HEK293 (cell line): Measurements from ENCODE around the gene AGRN.
A peak's percentile ranks its signal among the peaks of the same experiment; 100 is the strongest.

ENCODE experiments used
- BCL11B ChIP-seq: fragments of 450-650 bp; formaldehyde crosslinking; IDR thresholded peaks from 2 replicates; pipeline ENCODE4 v1.5.1; 2016; ENCODE audit warnings: low read depth, missing biosample characterization, missing genetic modification characterization
- CTCF ChIP-seq: fragments of 450-650 bp; formaldehyde crosslinking; IDR thresholded peaks from 2 replicates; pipeline ENCODE4 v1.5.1; 2016; ENCODE audit warnings: missing biosample characterization, missing genetic modification characterization
- EGR2 ChIP-seq: fragments of 450-650 bp; formaldehyde crosslinking; IDR thresholded peaks from 2 replicates; pipeline ENCODE4 v1.5.1; 2016; ENCODE audit warnings: low read depth, missing biosample characterization, missing genetic modification characterization
- IKZF3 ChIP-seq: fragments of 450-650 bp; IDR thresholded peaks from 2 replicates; pipeline ENCODE4 v1.5.0; 2018; ENCODE audit warnings: missing biosample characterization, mild to moderate bottlenecking, missing genetic modification characterization, moderate library complexity
- INSM2 ChIP-seq: fragments of 450-650 bp; formaldehyde crosslinking; IDR thresholded peaks from 2 replicates; pipeline ENCODE4 v1.5.1; 2016; ENCODE audit warnings: missing biosample characterization, missing genetic modification characterization
- KLF1 ChIP-seq: fragments of 450-650 bp; formaldehyde crosslinking; IDR thresholded peaks from 2 replicates; pipeline ENCODE4 v1.5.1; 2016; ENCODE audit warnings: missing biosample characterization, missing genetic modification characterization
- KLF16 ChIP-seq: fragments of 450-650 bp; formaldehyde crosslinking; IDR thresholded peaks from 2 replicates; pipeline ENCODE4 v1.5.1; 2017; ENCODE audit warnings: missing biosample characterization, missing genetic modification characterization
- KLF17 ChIP-seq: fragments of 450-650 bp; formaldehyde crosslinking; IDR thresholded peaks from 2 replicates; pipeline ENCODE4 v1.5.1; 2016; ENCODE audit warnings: missing biosample characterization, missing genetic modification characterization
- MZF1 ChIP-seq: fragments of 450-650 bp; formaldehyde crosslinking; IDR thresholded peaks from 2 replicates; pipeline ENCODE4 v1.5.1; 2017; ENCODE audit warnings: missing biosample characterization, missing genetic modification characterization, borderline replicate concordance
- OSR2 ChIP-seq: fragments of 450-650 bp; formaldehyde crosslinking; IDR thresholded peaks from 2 replicates; pipeline ENCODE4 v1.5.1; 2016; ENCODE audit warnings: missing biosample characterization, missing genetic modification characterization
- PBX3 ChIP-seq: sonication (generic); formaldehyde crosslinking; IDR thresholded peaks from 2 replicates; pipeline ENCODE4 v1.8.1; 2022; ENCODE audit warnings: mild to moderate bottlenecking, moderate library complexity, missing genetic modification reagents
- SCRT2 ChIP-seq: fragments of 450-650 bp; formaldehyde crosslinking; IDR thresholded peaks from 2 replicates; pipeline ENCODE4 v1.5.1; 2016; ENCODE audit warnings: missing biosample characterization, missing genetic modification characterization
- SETDB1 ChIP-seq: IDR thresholded peaks from one replicate; pipeline ENCODE4 v1.6.1; 2017; ENCODE audit warnings: mild to moderate bottlenecking, low read length, moderate library complexity, mixed read lengths; ENCODE audit not compliant: insufficient read length
- ZBTB1 ChIP-seq: fragments of 450-650 bp; formaldehyde crosslinking; IDR thresholded peaks from 2 replicates; pipeline ENCODE4 v1.5.1; 2016; ENCODE audit warnings: missing biosample characterization, missing genetic modification characterization
- ZBTB8A ChIP-seq: fragments of 450-650 bp; formaldehyde crosslinking; IDR thresholded peaks from 2 replicates; pipeline ENCODE4 v1.5.1; 2016; ENCODE audit warnings: missing biosample characterization, missing genetic modification characterization
- ZFP37 ChIP-seq: fragments of 450-650 bp; formaldehyde crosslinking; IDR thresholded peaks from 2 replicates; pipeline ENCODE4 v1.5.1; 2016; ENCODE audit warnings: missing biosample characterization, missing genetic modification characterization
- ZNF16 ChIP-seq: fragments of 450-650 bp; formaldehyde crosslinking; IDR thresholded peaks from 2 replicates; pipeline ENCODE4 v1.5.1; 2016; ENCODE audit warnings: low read depth, missing biosample characterization, missing genetic modification characterization
- ZNF174 ChIP-seq: fragments of 450-650 bp; formaldehyde crosslinking; IDR thresholded peaks from 2 replicates; pipeline ENCODE4 v1.5.0; 2017; ENCODE audit warnings: missing biosample characterization, mild to moderate bottlenecking, missing genetic modification characterization
- ZNF18 ChIP-seq: fragments of 450-650 bp; formaldehyde crosslinking; IDR thresholded peaks from 2 replicates; pipeline ENCODE4 v1.5.1; 2016; ENCODE audit warnings: missing biosample characterization, missing genetic modification characterization
- ZNF433 ChIP-seq: fragments of 450-650 bp; formaldehyde crosslinking; IDR thresholded peaks from 2 replicates; pipeline ENCODE4 v1.5.1; 2016; ENCODE audit warnings: missing biosample characterization, missing genetic modification characterization, low read depth
- ZNF473 ChIP-seq: fragments of 450-650 bp; formaldehyde crosslinking; IDR thresholded peaks from 2 replicates; pipeline ENCODE4 v1.5.1; 2017; ENCODE audit warnings: missing biosample characterization, missing genetic modification characterization
- ZNF48 ChIP-seq: fragments of 450-650 bp; formaldehyde crosslinking; IDR thresholded peaks from 2 replicates; pipeline ENCODE4 v1.5.1; 2016; ENCODE audit warnings: missing biosample characterization, missing genetic modification characterization
- ZNF501 ChIP-seq: fragments of 450-650 bp; formaldehyde crosslinking; IDR thresholded peaks from 2 replicates; pipeline ENCODE4 v1.5.1; 2016; ENCODE audit warnings: missing biosample characterization, missing genetic modification characterization
- ZNF514 ChIP-seq: fragments of 450-650 bp; formaldehyde crosslinking; IDR thresholded peaks from 2 replicates; pipeline ENCODE4 v1.5.1; 2016; ENCODE audit warnings: missing biosample characterization, missing genetic modification characterization
- ZNF571 ChIP-seq: fragments of 450-650 bp; formaldehyde crosslinking; IDR thresholded peaks from 2 replicates; pipeline ENCODE4 v1.5.0; 2017; ENCODE audit warnings: missing biosample characterization, missing genetic modification characterization
- ZNF626 ChIP-seq: fragments of 450-650 bp; sonication (Bioruptor Pico); formaldehyde crosslinking; IDR thresholded peaks from 2 replicates; pipeline ENCODE4 v1.5.1; 2018; ENCODE audit warnings: missing biosample characterization, missing genetic modification characterization, inconsistent platforms
- ZNF639 ChIP-seq: fragments of 450-650 bp; formaldehyde crosslinking; IDR thresholded peaks from 2 replicates; pipeline ENCODE4 v1.5.1; 2016; ENCODE audit warnings: missing biosample characterization, missing genetic modification characterization
- ZNF658 ChIP-seq: fragments of 450-650 bp; formaldehyde crosslinking; IDR thresholded peaks from 2 replicates; pipeline ENCODE4; 2016; ENCODE audit warnings: missing biosample characterization, missing genetic modification characterization
- ZNF76 ChIP-seq: fragments of 450-650 bp; formaldehyde crosslinking; IDR thresholded peaks from 2 replicates; pipeline ENCODE4; 2016; ENCODE audit warnings: low read depth, missing biosample characterization, missing genetic modification characterization, borderline replicate concordance
- ZSCAN16 ChIP-seq: fragments of 450-650 bp; formaldehyde crosslinking; IDR thresholded peaks from 2 replicates; pipeline ENCODE4 v1.5.1; 2016; ENCODE audit warnings: missing biosample characterization, missing genetic modification characterization
- ZSCAN30 ChIP-seq: fragments of 450-650 bp; IDR thresholded peaks from 2 replicates; pipeline ENCODE4 v1.5.1; 2018; ENCODE audit warnings: missing biosample characterization, mild to moderate bottlenecking, missing genetic modification characterization, moderate library complexity

The AGRN gene

GRCh38 chr1:1063945-1064831 is 44.3 kb downstream of the AGRN start (continued):
- peak; percentile 87 for TF ChIP-seq INSM2 (tag by site-specific recombination)
- peak; percentile 57; the same call in 1 of the 2 replicates for TF ChIP-seq ZSCAN30
- TF ChIP-seq EGR2 (tag by site-specific recombination) = peak; percentile 97
- no peak for TF ChIP-seq ZNF473
- peak; percentile 64 for TF ChIP-seq ZFP37 (tag by site-specific recombination)
- peak; percentile 97 for TF ChIP-seq ZBTB1 (tag by site-specific recombination)
- TF ChIP-seq KLF1 (tag by site-specific recombination) = peak; percentile 96
- no peak for TF ChIP-seq ZNF571
- no peak for TF ChIP-seq ZNF514
- TF ChIP-seq ZNF639 = peak; percentile 88
- TF ChIP-seq ZNF16 = no peak
- peak; percentile 98 for TF ChIP-seq CTCF (tag by site-specific recombination)
- no peak for TF ChIP-seq PBX3 (CRISPR knock-in tag)
- no peak for TF ChIP-seq ZNF658
- no peak for TF ChIP-seq ZSCAN16 (tag by site-specific recombination)
- TF ChIP-seq ZNF18 (tag by site-specific recombination) = no peak
- no peak for TF ChIP-seq ZNF48 (tag by site-specific recombination)
- TF ChIP-seq KLF16 (tag by site-specific recombination) = peak; percentile 79
- peak; percentile 72 for TF ChIP-seq IKZF3 (tag by site-specific recombination)
- peak; percentile 64 for TF ChIP-seq ZBTB8A (tag by site-specific recombination)
- TF ChIP-seq ZNF433 = no peak
- peak; percentile 47; the same call in 1 of the 2 replicates for TF ChIP-seq BCL11B
- TF ChIP-seq MZF1 = no peak
- peak; percentile 98 for TF ChIP-seq KLF17
- 0 out of 2 replicates have a peak, but pooled peaks have one; percentile 61 for TF ChIP-seq ZNF501 (tag by site-specific recombination)
- TF ChIP-seq OSR2 (tag by site-specific recombination) = peak; percentile 96
- no peak for TF ChIP-seq SETDB1
- TF ChIP-seq ZNF174 (tag by site-specific recombination) = no peak
- no peak for TF ChIP-seq ZNF626 (tag by site-specific recombination)
- TF ChIP-seq SCRT2 = peak; percentile 98
- TF ChIP-seq ZNF76 (tag by site-specific recombination) = no peak
